OCI-LY7 (cell line): Measurements from ENCODE around the gene KDM4F. TPM values are rescaled to one million over a fixed set of nuclear protein-coding genes. Genes with fewer than 3 reads are reported as not detected.
A peak's percentile ranks its signal among the peaks of the same experiment; 100 is the strongest.

ENCODE experiments used
- BruUV-seq: library from RNA; stranded (reverse); fragments of 400-500 nt; replicated peaks from 2 replicates; lab custom pipeline; 2021; lab: Mats Ljungman, UMichigan
- CTCF ChIA-PET: fragments of 300-600 bp; sonication (Branson Sonifier 250); formaldehyde crosslinking; loops from one replicate; lab custom pipeline; 2022; ENCODE audit warnings: antibody characterized with exemption; ENCODE audit not compliant: unreplicated experiment; lab: Charles Lee
- POLR2A ChIA-PET: fragments of 300-600 bp; sonication (Branson Sonifier 250); formaldehyde crosslinking; loops from one replicate; lab custom pipeline; 2022; ENCODE audit warnings: antibody characterized with exemption; lab: Charles Lee
- DNase-seq: peaks from one replicate; pipeline ENCODE4 v3.0.0-alpha.2; 2015; ENCODE audit warnings: low spot score
- H2AFZ ChIP-seq: fragments of 200-600 bp; sonication (generic), shearing (Covaris generic); 2 replicates; pipeline ENCODE4 v1.6.1; 2014; ENCODE audit warnings: mild to moderate bottlenecking, antibody characterized with exemption, low read length, moderate library complexity
- H3K27ac ChIP-seq: fragments of 200-600 bp; sonication (generic); 2 replicates; pipeline ENCODE4 v1.5.1; 2014; ENCODE audit warnings: mixed run types, low read depth, mild to moderate bottlenecking, moderate library complexity, low read length, inconsistent platforms; ENCODE audit not compliant: poor library complexity, severe bottlenecking
- H3K36me3 ChIP-seq: fragments of 200-600 bp; sonication (generic); 2 replicates; pipeline ENCODE4 v1.6.1; 2014; ENCODE audit warnings: mild to moderate bottlenecking, antibody characterized with exemption, low read length, moderate library complexity, mixed read lengths; ENCODE audit not compliant: insufficient read depth
- H3K4me1 ChIP-seq: fragments of 200-600 bp; sonication (generic); 2 replicates; pipeline ENCODE4 v1.5.1; 2014; ENCODE audit warnings: mild to moderate bottlenecking, low read length; ENCODE audit not compliant: insufficient read depth, poor library complexity, severe bottlenecking
- H3K4me2 ChIP-seq: fragments of 200-600 bp; sonication (generic); 2 replicates; pipeline ENCODE4 v1.6.1; 2014; ENCODE audit warnings: mild to moderate bottlenecking, low read length
- H3K4me3 ChIP-seq: fragments of 200-600 bp; sonication (generic); 2 replicates; pipeline ENCODE4 v1.5.1; 2014; ENCODE audit warnings: mild to moderate bottlenecking, low read depth, low read length; ENCODE audit not compliant: poor library complexity, severe bottlenecking
- H3K79me2 ChIP-seq: fragments of 200-600 bp; sonication (generic); 2 replicates; pipeline ENCODE4 v1.6.1; 2016; ENCODE audit warnings: low read depth, mild to moderate bottlenecking, low read length, moderate library complexity, mixed read lengths; ENCODE audit not compliant: insufficient read depth
- H3K9me2 ChIP-seq: fragments of 200-600 bp; sonication (generic); 2 replicates; pipeline ENCODE4 v1.6.1; 2016; ENCODE audit warnings: mild to moderate bottlenecking, low read length, mixed read lengths; ENCODE audit not compliant: insufficient read depth
- H3K9me3 ChIP-seq: fragments of 200-600 bp; sonication (generic); 2 replicates; pipeline ENCODE4 v1.6.1; 2014; ENCODE audit warnings: mild to moderate bottlenecking, mixed run types, low read length, mixed read lengths
- H4K20me1 ChIP-seq: fragments of 200-600 bp; sonication (generic); 2 replicates; pipeline ENCODE4 v1.6.1; 2014; ENCODE audit warnings: mild to moderate bottlenecking, antibody characterized with exemption, low read length, moderate library complexity, mixed read lengths; ENCODE audit not compliant: insufficient read depth
- EZH2phosphoT487 ChIP-seq: fragments of 200-600 bp; sonication (generic); IDR thresholded peaks from 2 replicates; pipeline ENCODE4 v1.6.1; 2018; ENCODE audit warnings: low read depth, borderline replicate concordance, mild to moderate bottlenecking, mixed run types, antibody characterized with exemption, low read length, moderate library complexity, mixed read lengths
- intact Hi-C: fragments of 100-400 bp; cut with micrococcal nuclease; formaldehyde crosslinking; loops from one replicate; pipeline ENCODE4 v1.10.0; 2022; ENCODE audit not compliant: unreplicated experiment
- total RNA-seq, 2 experiments: library from RNA; depleted of rRNA in 1 of 2; stranded (reverse); fragments of >200 nt in 1 of 2; shearing (Covaris generic) in 1 of 2; gene quantifications; 2 replicates each; pipeline ENCODE4 v1.2.3, GENCODE V29; 2014 to 2022
- TF ChIP-seq, protein P1 (sequence below): fragments of 200-600 bp; sonication (generic); conservative IDR thresholded peaks from 2 replicates; pipeline ENCODE4 v1.5.1; 2014; ENCODE audit warnings: mild to moderate bottlenecking, antibody characterized with exemption, low read length, moderate library complexity, mixed read lengths

KDM4F gene
- total RNA-seq, 2 experiments from 2014 or later = not detected

DNA sequence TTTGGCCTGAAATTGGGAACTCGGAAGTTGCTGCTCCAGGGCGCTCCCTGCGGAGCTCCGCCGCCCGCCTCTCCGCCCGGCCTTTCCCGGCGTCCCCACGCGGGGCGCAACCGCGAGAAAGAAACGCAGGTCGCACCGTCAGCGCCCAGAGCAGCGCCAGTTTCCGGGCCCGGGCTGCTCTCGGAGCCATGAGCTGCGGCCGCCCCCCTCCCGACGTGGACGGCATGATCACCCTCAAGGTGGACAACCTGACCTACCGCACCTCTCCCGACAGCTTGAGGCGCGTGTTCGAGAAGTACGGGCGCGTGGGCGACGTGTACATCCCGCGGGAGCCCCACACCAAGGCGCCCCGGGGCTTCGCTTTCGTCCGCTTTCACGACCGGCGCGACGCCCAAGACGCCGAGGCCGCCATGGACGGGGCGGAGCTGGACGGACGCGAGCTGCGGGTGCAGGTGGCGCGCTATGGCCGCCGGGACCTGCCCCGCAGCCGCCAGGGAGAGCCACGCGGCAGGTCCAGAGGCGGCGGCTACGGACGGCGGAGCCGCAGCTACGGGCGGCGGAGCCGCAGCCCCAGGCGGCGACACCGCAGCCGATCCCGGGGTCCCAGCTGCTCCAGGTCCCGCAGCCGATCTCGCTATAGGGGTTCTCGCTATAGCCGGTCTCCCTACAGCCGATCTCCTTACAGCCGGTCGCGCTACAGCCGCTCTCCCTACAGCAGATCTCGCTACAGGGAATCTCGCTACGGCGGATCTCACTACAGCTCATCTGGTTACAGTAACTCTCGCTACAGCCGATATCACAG, 18.0 kb downstream of the KDM4F start:
- H4K20me1 ChIP-seq = 0 out of 2 replicates have a peak, but pooled peaks cover 9% of the 10 kb centered on the region
- H3K9me2 ChIP-seq = no peaks in the 10 kb centered on the region
- peak overlapping the region; percentile 88 for H2AFZ ChIP-seq
- DNase-seq = peak; percentile 79
- intact Hi-C loops = loop anchor here (2.0 to 10.0 kb wide), 5 partner anchors 188 to 720 kb away; partner anchors contain the start of gene FAM76B
- POLR2A ChIA-PET = interaction anchor here (0.5 to 5.4 kb wide), 23 partner anchors 9 to 723 kb away, joined by 3 to 68 read pairs (median 5); partner anchors contain the start of genes CEP57, CWC15, ENDOD1 and FAM76B
- no TSS peak for BruUV-seq
- peak overlapping the region; percentile 77 for H3K27ac ChIP-seq
- no peak for TF ChIP-seq EZH2phosphoT487
- TF ChIP-seq, protein P1, sequence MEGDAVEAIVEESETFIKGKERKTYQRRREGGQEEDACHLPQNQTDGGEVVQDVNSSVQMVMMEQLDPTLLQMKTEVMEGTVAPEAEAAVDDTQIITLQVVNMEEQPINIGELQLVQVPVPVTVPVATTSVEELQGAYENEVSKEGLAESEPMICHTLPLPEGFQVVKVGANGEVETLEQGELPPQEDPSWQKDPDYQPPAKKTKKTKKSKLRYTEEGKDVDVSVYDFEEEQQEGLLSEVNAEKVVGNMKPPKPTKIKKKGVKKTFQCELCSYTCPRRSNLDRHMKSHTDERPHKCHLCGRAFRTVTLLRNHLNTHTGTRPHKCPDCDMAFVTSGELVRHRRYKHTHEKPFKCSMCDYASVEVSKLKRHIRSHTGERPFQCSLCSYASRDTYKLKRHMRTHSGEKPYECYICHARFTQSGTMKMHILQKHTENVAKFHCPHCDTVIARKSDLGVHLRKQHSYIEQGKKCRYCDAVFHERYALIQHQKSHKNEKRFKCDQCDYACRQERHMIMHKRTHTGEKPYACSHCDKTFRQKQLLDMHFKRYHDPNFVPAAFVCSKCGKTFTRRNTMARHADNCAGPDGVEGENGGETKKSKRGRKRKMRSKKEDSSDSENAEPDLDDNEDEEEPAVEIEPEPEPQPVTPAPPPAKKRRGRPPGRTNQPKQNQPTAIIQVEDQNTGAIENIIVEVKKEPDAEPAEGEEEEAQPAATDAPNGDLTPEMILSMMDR = peak; percentile 63
- peaks cover 14% of the 10 kb centered on the region for H3K36me3 ChIP-seq
- H3K4me3 ChIP-seq = peak overlapping the region; percentile 87
- peaks cover 13% of the 10 kb centered on the region for H3K4me1 ChIP-seq
- H3K79me2 ChIP-seq = peaks cover 28% of the 10 kb centered on the region
- CTCF ChIA-PET = interaction anchor here (0.5 to 2.9 kb wide), 12 partner anchors 9 to 1184 kb away, joined by 3 to 18 read pairs (median 3); partner anchors contain the start of genes CWC15, ENDOD1 and KDM4D
- H3K4me2 ChIP-seq = peak overlapping the region; percentile 81
- H3K9me3 ChIP-seq = 0 out of 2 replicates have a peak, but pooled peaks cover 4% of the 10 kb centered on the region

DNA sequence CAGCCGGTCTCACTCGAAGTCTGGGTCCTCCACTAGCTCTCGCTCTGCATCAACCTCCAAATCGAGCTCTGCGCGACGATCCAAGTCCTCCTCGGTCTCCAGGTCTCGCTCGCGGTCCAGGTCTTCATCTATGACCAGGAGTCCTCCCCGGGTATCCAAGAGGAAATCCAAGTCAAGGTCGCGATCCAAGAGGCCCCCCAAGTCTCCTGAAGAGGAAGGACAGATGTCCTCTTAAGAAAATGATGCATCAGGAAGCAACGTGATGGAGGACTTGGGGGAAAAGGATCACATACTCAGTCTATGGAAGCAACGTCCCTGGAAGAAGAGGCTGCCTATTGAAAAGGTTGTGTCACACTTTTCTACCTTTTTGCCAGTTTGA, 18.6 kb downstream of the KDM4F start:
- Histone ChIP-seq H2AFZ (peak overlapping the region; percentile 88), H3K4me3 (peak overlapping the region; percentile 87), H3K4me1 (peaks cover 13% of the 10 kb centered on the region), H3K9me3 (0 out of 2 replicates have a peak, but pooled peaks cover 4% of the 10 kb centered on the region), H3K79me2 (peaks cover 28% of the 10 kb centered on the region), H3K36me3 (peaks cover 14% of the 10 kb centered on the region), H3K4me2 (peak overlapping the region; percentile 81), H3K9me2 (no peaks in the 10 kb centered on the region), H4K20me1 (0 out of 2 replicates have a peak, but pooled peaks cover 9% of the 10 kb centered on the region), H3K27ac (peak overlapping the region; percentile 77)
- no peak for DNase-seq
- no TSS peak for BruUV-seq
- ChIA-PET POLR2A (interaction anchor here (0.5 to 5.4 kb wide), 22 partner anchors 8 to 723 kb away, joined by 3 to 68 read pairs (median 7); partner anchors contain the start of genes CEP57, CWC15, ENDOD1 and FAM76B), CTCF (interaction anchor here (0.5 to 2.9 kb wide), 12 partner anchors 10 to 1183 kb away, joined by 3 to 18 read pairs (median 4); partner anchors contain the start of genes CWC15, ENDOD1, FAM76B and KDM4D)
- TF ChIP-seq, protein P1 = no peak
- no peak for TF ChIP-seq EZH2phosphoT487
- intact Hi-C loops = loop anchor here (1.0 to 10.0 kb wide), 7 partner anchors 21 to 719 kb away; partner anchors contain the start of genes CWC15, ENDOD1, FAM76B and KDM4D
